ENCODE results near the gene ITGAX.
"Not testable (repeated sequence)": the region's sequence is repeated elsewhere in the genome, so short reads cannot be mapped to it uniquely, and the experiment has no call there.

The ITGAX gene

DNA sequence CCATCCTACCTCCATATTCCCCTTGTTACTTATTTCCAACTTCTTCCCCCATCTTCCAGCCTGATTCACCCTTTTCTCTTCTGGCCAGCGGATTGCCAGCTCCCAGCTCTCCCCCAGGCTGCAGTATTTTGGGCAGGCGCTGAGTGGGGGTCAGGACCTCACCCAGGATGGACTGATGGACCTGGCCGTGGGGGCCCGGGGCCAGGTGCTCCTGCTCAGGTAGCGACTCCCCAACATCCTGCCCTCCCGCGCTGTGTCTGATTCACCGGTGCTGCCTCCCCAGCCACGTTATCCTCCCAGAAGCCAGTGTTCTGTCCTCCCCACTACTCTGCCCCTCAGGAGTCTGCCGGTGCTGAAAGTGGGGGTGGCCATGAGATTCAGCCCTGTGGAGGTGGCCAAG, 57.8 kb downstream of the ITGAX start:
- no peak for DNase-seq

DNA sequence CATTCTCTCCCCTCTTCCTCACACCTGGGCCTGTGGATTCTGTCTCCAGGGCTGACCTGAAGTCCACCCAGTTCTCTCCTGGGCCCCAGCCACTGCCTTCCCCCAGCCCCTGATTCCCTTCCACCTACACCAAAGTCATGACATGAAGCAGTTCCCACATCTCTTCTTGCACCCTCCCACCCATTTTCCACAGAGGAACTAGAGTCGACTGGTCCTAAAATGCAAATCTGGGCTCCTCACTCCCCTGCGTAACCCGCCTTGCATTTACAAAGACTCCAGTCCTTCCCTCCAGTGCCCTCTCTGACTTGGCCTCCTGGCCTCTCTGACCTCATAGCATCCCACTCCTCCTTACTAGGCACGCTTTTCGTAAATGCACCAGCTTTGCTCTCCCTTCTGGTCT, 58.4 kb downstream of the ITGAX start:
- no peak for DNase-seq

DNA sequence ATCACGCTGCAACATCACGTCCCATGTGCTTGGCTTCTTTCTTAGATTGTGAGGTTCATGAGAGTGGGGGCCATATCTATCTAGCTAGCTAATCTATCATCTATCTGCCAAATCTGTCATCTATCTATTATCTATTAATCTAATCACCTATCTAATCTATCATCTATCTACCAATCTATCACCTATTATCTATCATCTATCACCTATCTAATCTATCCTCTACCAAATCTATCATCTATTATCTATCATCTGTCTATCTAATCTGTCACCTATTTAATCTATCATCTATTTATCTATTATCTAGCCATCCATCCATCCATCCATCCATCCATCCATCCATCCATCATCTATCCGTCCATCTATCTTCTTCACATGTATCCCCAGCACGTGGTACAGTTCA, 59.0 kb downstream of the ITGAX start:
- DNase-seq: no peak

DNA sequence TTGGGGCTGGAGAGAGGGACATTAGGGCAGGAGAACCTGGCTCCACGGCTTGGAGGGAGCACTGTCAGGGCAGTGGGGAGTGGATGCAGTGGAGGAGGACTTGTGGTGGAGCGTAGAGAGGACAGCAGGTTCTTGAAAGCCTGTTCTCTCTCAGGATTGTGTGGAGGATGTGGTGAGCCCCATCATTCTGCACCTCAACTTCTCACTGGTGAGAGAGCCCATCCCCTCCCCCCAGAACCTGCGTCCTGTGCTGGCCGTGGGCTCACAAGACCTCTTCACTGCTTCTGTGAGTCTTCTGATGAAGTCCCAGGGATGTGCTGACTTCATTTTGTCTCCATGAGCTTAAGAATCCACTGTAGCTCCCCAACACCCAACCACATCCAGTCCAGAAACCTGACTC, 59.7 kb downstream of the ITGAX start:
- DNase-seq: no peak

DNA sequence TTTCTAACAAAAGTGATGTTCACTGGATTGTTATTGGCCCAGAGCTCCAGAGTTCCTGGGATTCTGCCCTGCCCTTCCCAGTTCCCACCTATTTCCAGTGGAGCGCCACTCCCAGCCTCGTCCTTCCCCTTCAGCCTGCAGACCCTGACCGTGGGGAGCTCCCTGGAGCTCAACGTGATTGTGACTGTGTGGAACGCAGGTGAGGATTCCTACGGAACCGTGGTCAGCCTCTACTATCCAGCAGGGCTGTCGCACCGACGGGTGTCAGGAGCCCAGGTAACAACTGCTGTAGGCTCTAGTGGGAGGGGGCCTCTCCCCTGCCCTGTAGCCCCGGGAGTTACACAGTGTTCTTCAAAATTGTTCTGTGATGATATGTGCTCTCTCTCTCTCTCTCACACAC, 61.4 kb downstream of the ITGAX start:
- DNase-seq: no peak

DNA sequence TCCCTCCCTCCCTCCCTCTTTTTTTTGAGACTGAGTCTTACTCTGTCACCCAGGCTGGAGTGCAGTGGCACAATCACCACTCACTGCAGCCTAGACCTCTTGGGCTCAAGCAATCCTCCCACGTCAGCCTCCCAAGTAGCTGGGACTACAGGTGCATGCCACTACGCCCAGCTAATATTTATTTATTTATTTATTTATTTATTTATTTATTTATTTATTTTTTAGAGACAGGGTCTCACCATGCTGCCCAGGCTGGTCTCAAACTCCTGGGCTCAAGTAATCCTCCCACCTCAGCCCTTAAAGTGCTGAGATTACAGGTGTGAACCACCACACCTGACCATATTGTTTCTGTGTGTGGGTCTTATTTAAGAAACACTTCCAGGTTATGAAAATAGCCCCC, 62.1 kb downstream of the ITGAX start:
- DNase-seq: not testable (repeated sequence)

DNA sequence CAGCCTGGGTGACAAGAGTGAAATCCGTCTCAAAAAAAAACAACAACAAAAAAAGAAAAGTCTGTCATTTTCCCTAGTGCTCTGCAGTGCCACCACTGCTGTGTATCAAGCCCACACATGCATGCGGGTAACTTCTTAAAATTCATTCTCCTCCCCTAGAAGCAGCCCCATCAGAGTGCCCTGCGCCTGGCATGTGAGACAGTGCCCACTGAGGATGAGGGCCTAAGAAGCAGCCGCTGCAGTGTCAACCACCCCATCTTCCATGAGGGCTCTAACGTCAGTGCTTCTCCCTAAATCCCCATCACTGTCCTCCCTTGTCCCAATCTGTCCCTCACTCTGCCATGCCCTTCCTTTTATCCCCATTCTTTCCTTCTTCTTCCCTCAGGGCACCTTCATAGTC, 62.9 kb downstream of the ITGAX start:
- DNase-seq: no peak

DNA sequence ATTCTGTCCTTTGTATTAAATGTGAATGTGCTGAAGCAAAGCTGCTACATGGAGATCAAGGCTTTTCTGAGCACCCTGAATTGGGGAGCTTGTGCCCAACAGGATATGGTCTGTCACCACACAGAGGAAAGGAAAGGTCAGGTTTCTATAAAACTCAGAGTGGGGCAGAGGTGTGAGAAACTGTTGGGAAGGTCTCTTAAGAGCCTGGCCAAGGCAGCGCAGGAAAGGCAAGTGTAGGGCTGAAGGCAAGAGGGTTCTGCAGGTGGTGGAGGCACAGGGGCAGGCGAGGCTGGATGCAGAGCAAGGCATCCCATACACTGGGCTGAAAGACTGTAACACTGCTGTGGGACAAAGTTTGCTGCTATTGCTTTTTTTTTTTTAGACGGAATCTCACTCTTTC, 65.1 kb downstream of the ITGAX start:
- DNase-seq: no peak

DNA sequence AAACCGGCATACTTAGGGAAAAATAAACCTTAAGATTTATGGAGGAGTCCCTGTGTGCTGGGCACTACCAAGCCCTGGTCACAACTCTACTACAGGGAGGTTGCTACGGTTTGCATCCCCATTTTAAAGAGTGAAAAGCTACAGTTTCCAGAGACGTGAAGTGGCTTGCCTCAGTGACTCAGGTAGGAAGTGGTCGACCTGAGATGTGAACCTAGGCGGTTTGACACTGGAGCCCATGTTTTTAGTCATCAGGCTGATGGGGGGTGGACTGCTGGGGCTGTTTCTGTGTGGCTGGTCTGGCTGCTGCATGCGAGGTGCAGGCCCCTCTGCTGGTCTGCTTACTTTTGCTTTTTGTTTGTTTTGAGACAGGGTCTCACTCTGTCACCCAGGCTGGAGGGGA, 66.6 kb downstream of the ITGAX start:
- no peak for DNase-seq

DNA sequence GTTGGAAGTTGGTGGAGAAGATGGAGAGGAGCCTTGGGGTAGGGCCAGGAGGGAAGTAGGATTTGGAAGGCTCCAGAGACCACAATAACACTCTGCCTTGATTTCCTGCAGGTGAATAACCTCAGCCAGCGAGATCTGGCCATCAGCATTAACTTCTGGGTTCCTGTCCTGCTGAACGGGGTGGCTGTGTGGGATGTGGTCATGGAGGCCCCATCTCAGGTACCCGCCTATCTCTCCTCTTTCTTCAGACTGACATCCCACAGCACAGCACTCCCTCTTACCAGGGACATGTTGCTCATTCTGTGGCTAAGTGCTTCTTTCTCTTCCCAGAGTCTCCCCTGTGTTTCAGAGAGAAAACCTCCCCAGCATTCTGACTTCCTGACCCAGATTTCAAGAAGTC, 68.3 kb downstream of the ITGAX start:
- no peak for DNase-seq

DNA sequence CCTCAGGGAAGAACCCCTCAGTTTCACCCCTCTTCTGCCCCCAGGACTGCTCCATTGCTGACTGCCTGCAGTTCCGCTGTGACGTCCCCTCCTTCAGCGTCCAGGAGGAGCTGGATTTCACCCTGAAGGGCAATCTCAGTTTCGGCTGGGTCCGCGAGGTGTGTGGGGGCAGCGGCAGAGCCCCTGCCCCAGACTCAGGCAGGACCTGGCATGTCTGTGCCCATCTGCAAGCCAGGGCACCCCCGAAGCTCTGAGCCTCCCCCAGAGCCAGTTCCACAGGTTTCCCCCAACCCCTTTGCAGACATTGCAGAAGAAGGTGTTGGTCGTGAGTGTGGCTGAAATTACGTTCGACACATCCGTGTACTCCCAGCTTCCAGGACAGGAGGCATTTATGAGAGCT, 68.8 kb downstream of the ITGAX start:
- DNase-seq: no peak

DNA sequence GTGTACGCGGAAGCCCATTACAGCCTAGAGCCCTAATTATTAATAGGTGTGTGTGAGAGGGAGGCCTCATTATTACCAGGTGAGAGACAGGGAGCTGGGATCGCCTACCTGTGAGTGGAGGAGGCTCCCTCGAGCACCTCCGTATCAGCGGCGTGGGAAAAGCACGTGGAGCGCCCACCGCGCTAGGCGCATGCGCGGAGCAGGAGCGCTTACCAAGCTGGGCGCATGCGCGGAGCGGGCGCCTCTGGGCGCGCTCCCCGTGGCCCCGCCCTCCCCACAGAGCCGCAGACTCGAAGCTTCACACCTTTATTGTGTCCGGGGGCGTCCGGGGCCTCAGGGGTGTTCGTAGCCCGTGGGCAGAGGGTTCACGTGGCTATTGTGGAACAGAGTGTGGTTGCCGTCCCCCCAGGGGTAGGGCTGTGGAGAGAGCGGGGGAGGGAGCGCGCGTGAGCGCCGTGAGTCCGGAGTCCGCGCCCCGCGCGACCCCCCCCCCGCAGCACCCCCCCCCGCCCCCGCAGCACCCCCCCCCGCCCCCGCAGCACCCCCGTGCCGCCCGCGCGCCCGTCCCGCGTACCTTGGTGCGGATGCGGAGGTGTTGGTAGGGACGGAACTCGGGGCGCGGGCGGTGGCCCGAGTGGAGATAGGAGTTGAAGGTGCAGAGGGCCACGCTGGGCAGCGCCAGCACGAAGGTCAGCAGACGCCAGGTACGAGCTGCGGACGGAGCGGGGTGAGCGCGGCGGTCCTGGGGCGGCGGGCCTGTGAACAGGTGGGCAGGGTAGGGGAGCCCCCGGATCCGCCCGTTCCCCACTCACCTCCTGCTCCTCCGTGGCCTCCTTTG, 72.7 kb downstream of the ITGAX start:
- no peak for DNase-seq

DNA sequence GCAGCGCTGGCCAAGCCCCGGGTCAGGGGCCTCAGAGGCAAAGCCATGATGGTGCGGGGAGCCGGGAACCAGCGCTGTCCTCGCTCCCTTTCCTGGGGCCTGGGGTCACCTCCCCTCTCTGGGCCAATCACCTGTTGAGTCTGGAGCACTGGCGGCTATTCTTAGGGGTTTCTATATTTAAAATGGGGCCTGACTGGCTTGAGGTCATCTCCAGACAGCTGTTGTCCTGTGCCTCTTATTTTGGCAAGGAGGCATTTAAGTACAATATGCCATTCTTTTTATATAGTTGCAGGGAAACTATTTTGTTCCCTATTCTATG, 73.3 kb downstream of the ITGAX start, which contains the start of gene COX6A2:
TSS of gene COX6A2 (minus strand) at position 82 of the 319 bp plus-strand sequence. CDS start at position 47, 35 bp downstream.
- DNase-seq: no peak

DNA sequence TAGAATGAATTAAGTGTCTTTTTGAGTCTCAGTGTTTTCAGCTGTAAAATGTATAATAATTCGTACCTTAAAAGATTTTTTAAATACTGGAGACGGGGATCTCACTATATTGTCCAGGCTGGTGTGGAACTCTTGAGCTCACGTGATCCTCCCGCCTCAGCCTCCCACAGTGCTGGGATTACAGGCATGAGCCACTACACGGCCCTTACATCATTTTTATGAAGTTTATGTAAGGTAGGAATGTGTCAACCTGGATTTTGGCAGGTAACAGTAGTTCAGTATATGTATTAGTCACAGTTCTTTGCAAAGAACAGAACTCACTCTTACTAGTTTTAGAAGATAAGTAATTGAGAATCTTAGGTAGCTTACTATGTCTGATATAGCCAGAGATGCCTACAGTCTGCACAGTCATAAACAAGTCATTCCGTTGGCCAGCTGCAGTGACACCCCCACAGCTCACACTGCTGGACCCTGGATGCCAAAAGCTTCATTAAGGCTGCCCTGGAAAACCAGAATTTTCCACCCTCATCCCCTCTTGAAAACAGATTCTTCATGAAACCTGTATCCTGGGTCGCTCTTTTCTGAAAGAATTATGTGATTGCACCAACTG, 73.8 kb downstream of the ITGAX start:
- no peak for DNase-seq

DNA sequence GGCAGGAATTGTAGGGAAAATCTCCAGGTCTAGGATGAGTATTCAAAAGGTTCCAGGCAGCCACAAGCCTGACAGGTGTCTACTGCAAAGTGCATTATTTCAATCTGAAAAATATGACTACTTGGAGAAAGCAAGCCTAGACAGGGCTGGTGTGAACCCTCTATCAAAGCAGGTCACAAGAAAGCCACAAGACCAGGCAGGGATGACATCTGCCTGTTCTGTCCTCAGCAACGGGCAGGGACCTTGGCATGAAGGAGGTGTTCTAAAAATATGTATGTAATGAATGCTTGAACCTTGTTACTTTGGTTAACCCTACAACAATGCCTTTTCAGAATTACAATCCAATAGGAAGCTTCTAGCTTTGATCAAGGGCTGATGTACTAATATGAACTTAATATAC, 74.3 kb downstream of the ITGAX start:
- no peak for DNase-seq

DNA sequence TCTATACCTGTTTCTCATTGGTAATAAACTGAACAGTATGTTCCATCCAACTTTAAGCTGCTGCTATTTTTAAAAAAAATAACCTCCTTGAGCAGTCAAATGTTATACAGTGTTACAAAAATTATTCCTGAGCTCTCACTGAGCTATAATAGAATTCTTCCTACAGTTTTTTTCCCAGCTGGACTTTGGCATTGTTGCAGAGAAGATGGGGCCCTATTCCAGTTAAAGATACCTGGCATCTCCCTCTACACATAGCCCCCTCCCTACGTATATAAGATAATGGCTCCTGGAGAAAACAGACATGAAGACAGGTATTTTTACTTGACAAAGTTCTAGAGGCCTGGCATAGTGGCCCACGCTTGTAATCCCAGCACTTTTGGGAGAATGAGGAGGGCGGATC, 74.8 kb downstream of the ITGAX start:
- DNase-seq: no peak

DNA sequence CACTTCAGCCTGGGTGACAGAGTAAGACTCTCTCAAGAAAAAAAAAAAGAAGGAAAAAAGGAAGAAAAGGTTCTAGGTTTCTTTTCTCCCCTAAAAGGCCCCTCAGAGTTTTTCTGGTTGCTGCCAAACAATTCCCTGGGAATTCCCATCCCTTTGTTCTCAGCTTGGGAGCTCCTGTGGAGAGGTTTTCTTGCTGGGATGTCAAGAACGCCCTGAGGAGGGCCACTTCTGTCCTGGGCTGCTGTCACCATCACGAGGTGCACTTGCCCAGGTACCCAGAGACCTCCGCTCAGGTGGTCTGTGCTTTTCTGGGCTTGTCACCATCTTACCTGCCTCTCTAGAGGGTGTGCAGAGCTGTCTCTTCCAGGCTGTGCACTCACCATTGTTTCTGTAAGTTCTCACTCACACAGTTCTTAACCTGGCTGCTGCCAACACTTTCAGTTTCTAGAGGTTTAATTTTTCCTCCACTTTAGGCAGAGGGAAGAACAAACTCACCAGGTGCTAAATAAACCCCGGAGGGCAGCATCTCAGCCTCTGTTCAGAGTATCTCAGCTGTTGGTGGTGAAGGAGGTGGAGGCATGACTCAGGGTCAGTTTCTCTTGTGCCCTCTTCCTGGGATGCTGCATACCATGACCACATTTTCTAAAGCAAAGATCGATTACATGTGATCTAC, 75.5 kb downstream of the ITGAX start:
- DNase-seq: no peak

All from DMS79 treated with DMSO at 0.1 percent for 48 hours (cell line).